Measurements from ENCODE around the gene IL12B.
A peak's percentile ranks its signal among the peaks of the same experiment; 100 is the strongest.
"Not testable (repeated sequence)": the region's sequence is repeated elsewhere in the genome, so short reads cannot be mapped to it uniquely, and the experiment has no call there.

Gene IL12B

GRCh38 chr5:159330131-159330800, at the start of gene IL12B:
Gene IL12B, minus strand, starts transcription at chr5:159330487. Its CDS starts 3,705 bp downstream, at chr5:159326782.
- no peak for DNase-seq (ENCODE audit: low spot score)

DNA sequence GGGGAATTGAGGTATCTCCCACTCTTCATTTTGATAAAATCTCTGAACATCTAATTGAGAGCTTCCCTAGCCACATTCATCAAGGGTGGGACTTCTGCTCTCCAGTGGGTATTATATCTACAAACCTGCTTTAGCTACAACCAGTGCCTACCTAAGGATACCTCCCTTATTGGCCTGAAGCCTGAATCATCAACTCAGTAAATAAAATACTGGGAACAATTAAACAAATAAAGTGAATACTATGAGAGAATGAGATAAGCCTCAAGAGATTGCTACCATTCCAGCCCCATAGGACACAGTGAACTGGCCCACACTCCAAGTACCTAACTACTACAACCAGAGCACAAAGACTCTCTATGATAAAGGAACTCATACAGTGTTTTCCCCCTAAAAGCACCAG, 47.4 kb upstream of the IL12B start:
- no peak for DNase-seq (ENCODE audit: low spot score)

- DNase-seq (ENCODE audit: low spot score), result not testable (repeated sequence)
Observed at GRCh38 chr5:159367866-159368265, 37.6 kb upstream of the IL12B start.

DNA sequence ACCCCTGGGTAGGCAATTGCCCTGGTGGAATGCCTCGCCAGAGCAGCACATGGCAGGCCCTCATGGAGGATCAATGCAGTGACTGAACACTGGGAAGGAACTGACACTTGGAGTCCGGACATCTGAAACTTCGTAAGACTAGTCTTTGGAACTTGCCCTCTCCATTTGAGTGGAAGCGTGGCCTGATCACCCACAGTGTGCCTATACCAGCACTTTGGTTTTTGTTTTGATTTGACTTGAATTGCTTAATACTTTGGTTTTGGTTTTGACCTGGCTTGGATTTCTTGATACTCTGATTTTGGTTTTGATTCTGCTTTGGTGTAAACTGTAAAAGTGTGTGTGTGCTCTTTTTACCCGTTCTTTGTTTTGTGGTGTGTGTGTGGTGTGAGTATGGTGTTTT, 36.5 kb upstream of the IL12B start:
- not testable (repeated sequence) for DNase-seq (ENCODE audit: low spot score)

GRCh38 chr5:159362220-159362619, 31.9 kb upstream of the IL12B start:
- no peak for DNase-seq (ENCODE audit: low spot score)

DNA sequence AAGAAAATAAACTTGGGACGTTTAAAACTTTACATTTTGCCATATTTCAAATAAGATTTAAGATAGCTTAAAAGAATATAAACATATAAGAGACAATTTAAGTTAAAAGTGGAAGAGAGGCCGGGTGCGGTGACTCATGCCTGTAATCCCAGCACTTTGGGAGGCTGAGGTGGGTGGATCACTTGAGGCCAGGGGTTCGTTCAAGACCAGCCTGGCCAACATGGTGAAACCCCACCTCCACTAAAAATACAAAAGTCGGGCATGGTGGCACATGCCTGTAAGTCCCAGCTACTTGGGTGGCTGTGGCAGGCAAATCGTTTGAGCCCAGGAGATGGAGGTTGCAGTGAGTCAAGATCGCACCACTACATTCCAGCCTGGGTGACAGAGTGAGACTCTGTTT, 29.6 kb upstream of the IL12B start:
- not testable (repeated sequence) for DNase-seq (ENCODE audit: low spot score)

DNA sequence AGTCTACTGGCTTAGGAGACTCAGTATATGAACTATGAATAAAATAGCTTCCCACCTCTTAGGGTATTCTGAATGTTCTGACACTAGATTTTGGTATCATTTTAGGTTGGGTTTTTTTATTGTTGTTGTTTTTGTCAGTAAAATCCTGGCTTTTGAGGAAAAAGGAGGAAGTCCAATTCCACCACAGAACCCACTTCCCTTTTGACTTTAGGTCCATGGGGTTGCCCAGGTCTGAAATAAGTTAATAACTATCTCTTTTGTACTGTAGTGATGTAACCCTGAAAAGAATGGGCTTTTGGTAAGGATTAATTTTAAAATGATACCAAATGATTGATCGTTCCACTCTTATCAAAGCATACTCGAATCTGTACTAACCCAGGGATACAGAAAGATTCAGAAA, 29.1 kb upstream of the IL12B start:
- DNase-seq (ENCODE audit: low spot score), result no peak

GRCh38 chr5:159353661-159354252, 23.5 kb upstream of the IL12B start:
- no peak for DNase-seq (ENCODE audit: low spot score)

GRCh38 chr5:159350644-159351043, 20.4 kb upstream of the IL12B start:
- not testable (repeated sequence) for DNase-seq (ENCODE audit: low spot score)

GRCh38 chr5:159350216-159350615, 19.9 kb upstream of the IL12B start:
- not testable (repeated sequence) for DNase-seq (ENCODE audit: low spot score)

GRCh38 chr5:159345861-159346260, 15.6 kb upstream of the IL12B start:
- DNase-seq (ENCODE audit: low spot score), result no peak

DNA sequence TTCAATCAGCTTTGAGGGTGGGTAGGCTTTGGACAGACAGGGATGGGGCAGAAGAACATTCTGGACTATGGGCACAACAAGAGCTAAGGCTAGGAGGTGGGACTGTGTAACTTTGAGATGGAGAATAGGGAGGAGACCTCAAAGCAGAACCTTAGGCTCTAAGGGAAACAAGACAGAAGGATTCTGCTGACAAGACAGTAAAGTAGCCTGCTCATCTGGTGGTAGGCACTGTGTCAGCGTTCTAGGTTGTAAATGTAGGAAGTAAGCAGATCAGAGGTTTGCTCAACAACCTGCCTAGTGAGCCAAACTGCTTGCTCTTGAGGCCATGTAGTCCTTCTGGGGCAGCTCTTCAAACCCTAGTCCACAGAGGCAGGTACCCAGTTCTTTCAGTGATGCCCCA, 15.0 kb upstream of the IL12B start:
- DNase-seq (ENCODE audit: low spot score), result no peak

GRCh38 chr5:159343295-159344094, 13.2 kb upstream of the IL12B start:
- no peak for DNase-seq (ENCODE audit: low spot score)

- no peak for DNase-seq (ENCODE audit: low spot score)
Observed at GRCh38 chr5:159342840-159343239, 12.6 kb upstream of the IL12B start.

DNA sequence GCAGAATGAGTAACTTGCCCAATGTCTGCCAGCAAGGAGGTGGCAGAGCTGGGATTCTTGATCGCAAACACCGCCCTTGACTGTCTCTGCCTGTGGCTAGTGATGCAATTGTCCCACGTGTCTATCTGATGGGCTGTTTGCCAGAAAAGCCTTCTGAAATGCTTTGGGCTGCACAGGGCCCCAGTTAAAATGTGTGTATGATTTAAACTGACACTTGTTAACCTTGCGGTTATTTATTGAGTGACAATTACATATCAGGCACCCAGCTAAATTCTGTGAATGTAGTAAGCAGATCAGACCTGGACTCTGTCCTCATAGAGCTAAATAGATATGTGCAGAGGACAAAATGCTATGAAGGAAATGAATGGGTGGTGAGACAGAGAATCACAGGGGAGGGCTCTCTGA, 11.6 kb upstream of the IL12B start:
- peak; percentile 51 for DNase-seq (ENCODE audit: low spot score)

- DNase-seq (ENCODE audit: low spot score), result no peak
Observed at GRCh38 chr5:159341145-159341544, 10.9 kb upstream of the IL12B start.

DNA sequence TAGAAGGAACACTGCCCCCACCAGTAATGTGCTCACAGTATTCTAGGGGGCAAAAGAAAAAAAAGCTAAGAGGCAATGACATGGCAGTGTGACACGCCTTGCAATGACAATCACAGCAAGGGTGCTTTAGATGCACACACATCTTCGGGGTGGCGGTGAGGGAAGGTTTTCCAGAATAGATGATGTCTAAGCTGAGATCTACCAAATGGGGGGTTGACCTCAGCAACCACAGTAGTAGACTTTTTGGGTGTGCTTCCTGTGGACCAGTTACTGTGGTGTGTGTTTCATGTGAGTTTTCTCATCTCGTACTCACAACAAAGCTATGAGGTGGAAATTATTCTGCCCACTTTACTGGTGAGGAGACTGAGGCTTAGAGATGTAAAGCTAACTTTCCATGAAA, 10.2 kb upstream of the IL12B start:
- DNase-seq (ENCODE audit: low spot score), result no peak

DNA sequence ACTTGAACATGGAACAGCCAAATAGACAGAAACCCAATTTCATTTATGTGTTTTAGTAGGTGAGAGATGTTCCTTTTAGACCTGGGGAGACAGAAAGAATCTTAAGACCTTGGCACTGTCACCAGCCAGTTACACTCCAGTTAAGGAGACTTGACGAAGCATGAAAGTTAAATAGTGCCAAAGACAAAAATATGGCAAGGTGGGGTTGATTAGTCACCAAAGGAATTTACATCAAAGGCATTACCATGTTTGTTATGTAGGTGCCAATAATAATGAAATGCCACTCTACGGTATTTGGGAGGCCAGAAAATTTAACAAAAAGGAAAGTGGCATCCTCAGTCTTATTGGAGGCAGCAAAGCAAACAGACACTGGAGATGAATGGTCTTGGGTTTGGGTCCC, 9.2 kb upstream of the IL12B start:
- no peak for DNase-seq (ENCODE audit: low spot score)

DNA sequence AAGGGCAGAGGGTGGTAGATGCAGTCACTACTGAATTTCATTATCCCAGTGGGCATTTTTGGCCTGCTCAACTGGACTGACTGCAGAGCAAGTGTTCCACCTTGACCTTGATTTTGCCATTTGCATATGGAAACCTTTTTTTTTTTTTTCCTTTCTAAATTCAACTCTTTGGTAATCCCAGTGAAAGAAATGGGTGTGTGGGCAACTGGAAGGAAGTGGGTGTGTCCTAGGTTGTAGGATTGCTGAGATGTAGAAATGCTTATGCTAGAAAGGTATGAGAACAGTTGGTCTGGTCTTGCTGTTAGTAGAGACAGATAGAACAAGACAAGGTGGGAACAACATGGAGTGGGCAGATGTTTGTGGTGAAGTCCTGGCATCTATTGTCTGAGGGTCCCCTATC, 7.8 kb upstream of the IL12B start:
- DNase-seq (ENCODE audit: low spot score), result no peak

- no peak for DNase-seq (ENCODE audit: low spot score)
Observed at GRCh38 chr5:159337016-159337955, 7.0 kb upstream of the IL12B start.

GRCh38 chr5:159336586-159336985, 6.3 kb upstream of the IL12B start:
- no peak for DNase-seq (ENCODE audit: low spot score)

DNA sequence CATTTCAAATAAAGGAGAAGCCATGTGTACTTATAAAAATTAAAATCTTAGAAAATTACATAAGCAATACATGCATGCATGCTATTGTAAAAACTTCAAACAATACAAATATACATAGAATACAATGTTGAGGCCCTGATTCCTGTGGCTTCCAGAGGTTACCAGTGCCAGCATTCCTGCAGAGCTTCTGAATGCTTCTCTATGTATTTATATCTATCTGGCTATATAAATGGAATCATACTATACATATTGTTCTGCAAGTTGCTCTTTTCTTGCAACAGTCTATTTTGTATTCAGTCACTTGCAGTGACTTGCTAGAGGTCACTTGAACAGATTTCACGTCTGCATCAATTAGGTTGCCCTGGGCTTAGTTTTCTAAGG, 3.2 kb upstream of the IL12B start:
- DNase-seq (ENCODE audit: low spot score), result no peak

Data from COLO829 (cell line).